Bronchial epithelial cell (primary cell): ENCODE data around the gene CDH22. TPM values are rescaled to one million over a fixed set of nuclear protein-coding genes. Genes with fewer than 3 reads are reported as not detected.
A peak's percentile ranks its signal among the peaks of the same experiment; 100 is the strongest.

Experiments
- DNase-seq: peaks from one replicate; pipeline ENCODE4 v3.0.0-alpha.2; 2010; ENCODE audit warnings: low read depth
- FAIRE-seq: peaks from 2 replicates; lab custom pipeline; 2011; peaks lifted over from hg19 to GRCh38; lab: Jason Lieb, UNC
- H3K27me3 ChIP-seq: 2 replicates; pipeline ENCODE4 v1.5.1; 2011; ENCODE audit warnings: low read length; ENCODE audit not compliant: control insufficient read depth, insufficient read depth
- H3K36me3 ChIP-seq: 2 replicates; pipeline ENCODE4 v1.5.1; 2011; ENCODE audit warnings: low read length; ENCODE audit not compliant: control insufficient read depth, insufficient read depth
- H3K4me3 ChIP-seq: 2 replicates; pipeline ENCODE4 v1.5.1; 2011; ENCODE audit warnings: mild to moderate bottlenecking, low read depth, low read length, control low read depth
- total RNA-seq: library from RNA; depleted of rRNA; stranded (reverse); fragments of >200 nt; gene quantifications from 2 replicates; pipeline ENCODE4 v1.2.1, GENCODE V29; 2014
- TF ChIP-seq, protein P1 (sequence below): IDR thresholded peaks from 2 replicates; pipeline ENCODE4 v1.5.1; 2011; ENCODE audit warnings: mild to moderate bottlenecking, moderate library complexity, low read length, control low read depth, inconsistent platforms; ENCODE audit not compliant: insufficient read depth, severe bottlenecking

Gene CDH22
- total RNA-seq, 1 donor from 2014 or later, result not detected

DNA sequence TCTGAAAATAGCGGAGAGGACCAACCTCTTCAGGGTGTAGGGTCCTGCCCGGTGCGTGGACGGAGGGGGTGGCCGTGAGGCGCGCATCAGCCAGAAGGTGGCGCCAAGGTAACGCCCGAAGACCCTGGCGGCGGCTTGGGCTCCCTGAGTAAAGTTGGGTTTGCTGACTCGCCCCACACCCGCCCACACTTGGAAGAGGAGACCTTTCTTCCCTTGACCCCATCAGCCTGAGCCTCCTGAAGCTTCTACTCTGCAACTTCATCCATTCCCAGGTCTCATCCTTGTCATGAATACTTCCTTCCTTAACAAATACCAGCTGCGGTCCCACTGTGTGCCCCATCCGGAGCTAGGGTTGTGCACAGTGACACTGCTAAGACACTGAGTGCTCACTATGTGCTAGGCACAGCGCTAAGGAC is 175.6 kb downstream of the CDH22 start:
- no peak overlapping the region for H3K4me3 ChIP-seq
- no peak for FAIRE-seq
- H3K27me3 ChIP-seq, result peaks cover 10% of the 10 kb centered on the region
- DNase-seq, result peak; percentile 63
- no peaks in the 10 kb centered on the region for H3K36me3 ChIP-seq
- TF ChIP-seq, protein P1, sequence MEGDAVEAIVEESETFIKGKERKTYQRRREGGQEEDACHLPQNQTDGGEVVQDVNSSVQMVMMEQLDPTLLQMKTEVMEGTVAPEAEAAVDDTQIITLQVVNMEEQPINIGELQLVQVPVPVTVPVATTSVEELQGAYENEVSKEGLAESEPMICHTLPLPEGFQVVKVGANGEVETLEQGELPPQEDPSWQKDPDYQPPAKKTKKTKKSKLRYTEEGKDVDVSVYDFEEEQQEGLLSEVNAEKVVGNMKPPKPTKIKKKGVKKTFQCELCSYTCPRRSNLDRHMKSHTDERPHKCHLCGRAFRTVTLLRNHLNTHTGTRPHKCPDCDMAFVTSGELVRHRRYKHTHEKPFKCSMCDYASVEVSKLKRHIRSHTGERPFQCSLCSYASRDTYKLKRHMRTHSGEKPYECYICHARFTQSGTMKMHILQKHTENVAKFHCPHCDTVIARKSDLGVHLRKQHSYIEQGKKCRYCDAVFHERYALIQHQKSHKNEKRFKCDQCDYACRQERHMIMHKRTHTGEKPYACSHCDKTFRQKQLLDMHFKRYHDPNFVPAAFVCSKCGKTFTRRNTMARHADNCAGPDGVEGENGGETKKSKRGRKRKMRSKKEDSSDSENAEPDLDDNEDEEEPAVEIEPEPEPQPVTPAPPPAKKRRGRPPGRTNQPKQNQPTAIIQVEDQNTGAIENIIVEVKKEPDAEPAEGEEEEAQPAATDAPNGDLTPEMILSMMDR, result peak; percentile 95

DNA sequence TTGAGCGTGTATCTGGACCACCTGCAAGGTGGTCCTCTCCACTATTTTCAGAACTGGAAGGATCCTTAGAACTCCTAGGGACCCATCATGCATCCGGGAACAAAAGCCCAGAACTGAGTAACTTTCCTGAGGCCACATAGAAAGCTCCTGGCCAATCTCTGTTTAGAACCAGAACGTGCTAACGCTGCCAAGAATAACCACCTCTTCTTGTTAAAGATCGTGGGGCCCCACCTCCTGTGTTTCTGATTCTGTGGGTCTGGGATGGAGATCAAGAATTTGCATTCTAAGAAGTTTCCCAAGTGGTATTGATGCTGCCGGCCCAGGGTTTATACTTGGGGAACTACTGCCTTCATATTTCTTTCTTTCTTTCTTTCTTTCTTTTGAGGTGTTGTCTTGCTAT is 176.9 kb downstream of the CDH22 start:
- H3K36me3 ChIP-seq, result no peaks in the 10 kb centered on the region
- TF ChIP-seq, protein P1, result no peak
- H3K4me3 ChIP-seq, result no peak overlapping the region
- FAIRE-seq (no peak), DNase-seq (no peak)
- peaks cover 10% of the 10 kb centered on the region for H3K27me3 ChIP-seq

DNA sequence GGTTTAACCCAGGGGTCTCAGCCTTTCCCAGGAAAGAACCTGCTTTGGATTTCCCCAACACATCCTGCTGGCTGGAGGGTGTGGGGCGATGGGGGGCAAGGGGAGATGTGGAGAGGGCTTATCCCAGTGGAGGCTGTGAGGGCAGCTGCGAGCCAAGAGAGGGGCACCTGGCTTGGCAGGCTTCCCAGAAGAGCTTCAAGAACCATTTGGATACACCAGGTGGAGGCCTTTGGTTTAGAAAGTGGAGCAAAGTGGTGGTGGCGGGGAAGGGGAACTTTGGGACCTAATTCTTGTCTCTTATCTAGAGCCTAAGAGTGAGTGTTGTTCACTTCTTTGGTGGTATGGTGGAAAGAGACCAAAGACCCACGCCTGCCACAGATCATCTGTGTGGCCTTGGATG is 177.8 kb downstream of the CDH22 start:
- no peak for DNase-seq

DNA sequence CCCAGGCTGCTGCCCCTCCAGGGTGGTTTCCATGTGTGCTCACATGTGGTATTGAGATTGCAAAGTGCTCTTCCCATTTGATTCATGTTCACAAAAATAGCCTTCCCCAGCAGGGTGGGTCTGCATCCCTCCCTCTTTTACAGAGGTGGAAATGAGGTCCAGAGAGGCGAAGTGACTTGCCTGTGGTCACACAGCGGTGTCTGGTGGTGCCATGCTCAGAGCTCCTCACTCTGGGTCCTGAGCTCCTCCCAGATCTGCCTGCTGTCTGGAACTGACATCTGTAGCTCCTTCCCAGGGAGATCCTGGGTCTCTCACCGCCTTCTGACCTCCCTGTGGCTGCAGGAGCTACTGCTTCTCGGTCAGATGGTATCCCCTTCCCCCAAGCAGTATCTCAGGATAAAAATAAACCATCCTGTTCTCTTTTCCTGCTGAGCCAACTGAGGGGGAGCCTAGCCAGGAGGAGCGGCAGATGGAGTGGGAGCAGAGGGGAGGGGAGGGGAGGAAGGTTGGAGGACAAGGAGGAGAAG is 178.3 kb downstream of the CDH22 start:
- TF ChIP-seq, protein P1, result no peak
- Histone ChIP-seq H3K4me3 (no peak overlapping the region), H3K36me3 (no peaks in the 10 kb centered on the region), H3K27me3 (peaks cover 10% of the 10 kb centered on the region)
- no peak for DNase-seq
- FAIRE-seq, result no peak

More for the DNA sequence above, 177.8 kb downstream of the CDH22 start:
- Histone ChIP-seq H3K4me3 (no peak overlapping the region), H3K36me3 (no peaks in the 10 kb centered on the region), H3K27me3 (peaks cover 10% of the 10 kb centered on the region)
- no peak for FAIRE-seq
- TF ChIP-seq, protein P1, result no peak

DNA sequence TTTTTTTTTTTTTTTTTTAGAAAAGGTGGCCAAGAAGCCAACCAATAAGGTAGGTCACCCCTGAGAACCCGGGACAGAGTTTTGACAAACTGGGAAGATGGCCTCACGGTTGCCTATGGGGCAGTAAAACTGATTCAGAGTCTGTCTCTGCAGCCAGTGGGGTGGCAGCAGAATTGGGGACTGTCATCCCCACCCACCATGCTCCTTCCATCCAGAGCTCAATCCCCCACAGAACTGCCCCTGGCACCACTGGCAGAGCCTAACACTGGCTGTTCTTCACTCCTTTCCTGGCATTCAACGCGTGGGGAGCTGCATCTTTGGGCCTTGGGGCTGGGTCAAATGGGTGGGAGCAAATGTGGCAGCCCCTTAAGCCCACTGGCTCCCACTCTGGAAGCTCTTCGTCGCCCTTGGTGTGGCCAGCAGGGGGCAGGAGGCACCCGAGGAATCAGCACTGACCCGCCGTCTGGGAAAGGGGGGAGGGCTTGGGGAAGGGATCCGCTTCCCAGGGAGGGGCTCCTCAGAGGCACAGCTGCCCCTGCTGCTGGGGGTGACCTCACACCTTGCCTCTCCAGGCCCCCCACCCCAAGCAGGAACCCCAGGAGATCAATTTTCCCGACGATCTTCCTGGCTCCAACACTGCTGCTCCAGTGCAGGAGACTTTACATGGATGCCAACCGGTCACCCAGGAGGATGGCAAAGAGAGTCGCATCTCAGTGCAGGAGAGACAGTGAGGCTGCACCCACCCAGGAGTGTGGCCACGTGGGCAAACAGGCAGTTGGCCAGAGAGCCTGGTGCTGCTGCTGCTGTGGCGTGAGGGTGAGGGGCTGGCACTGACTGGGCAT is 179.8 kb downstream of the CDH22 start:
- H3K36me3 ChIP-seq, result no peaks in the 10 kb centered on the region
- peaks cover 10% of the 10 kb centered on the region for H3K27me3 ChIP-seq
- TF ChIP-seq, protein P1, result peak; percentile 57
- no peak for DNase-seq
- FAIRE-seq, result no peak
- no peak overlapping the region for H3K4me3 ChIP-seq
